ENCODE measurements around the gene CRYGN.

Gene CRYGN

DNA sequence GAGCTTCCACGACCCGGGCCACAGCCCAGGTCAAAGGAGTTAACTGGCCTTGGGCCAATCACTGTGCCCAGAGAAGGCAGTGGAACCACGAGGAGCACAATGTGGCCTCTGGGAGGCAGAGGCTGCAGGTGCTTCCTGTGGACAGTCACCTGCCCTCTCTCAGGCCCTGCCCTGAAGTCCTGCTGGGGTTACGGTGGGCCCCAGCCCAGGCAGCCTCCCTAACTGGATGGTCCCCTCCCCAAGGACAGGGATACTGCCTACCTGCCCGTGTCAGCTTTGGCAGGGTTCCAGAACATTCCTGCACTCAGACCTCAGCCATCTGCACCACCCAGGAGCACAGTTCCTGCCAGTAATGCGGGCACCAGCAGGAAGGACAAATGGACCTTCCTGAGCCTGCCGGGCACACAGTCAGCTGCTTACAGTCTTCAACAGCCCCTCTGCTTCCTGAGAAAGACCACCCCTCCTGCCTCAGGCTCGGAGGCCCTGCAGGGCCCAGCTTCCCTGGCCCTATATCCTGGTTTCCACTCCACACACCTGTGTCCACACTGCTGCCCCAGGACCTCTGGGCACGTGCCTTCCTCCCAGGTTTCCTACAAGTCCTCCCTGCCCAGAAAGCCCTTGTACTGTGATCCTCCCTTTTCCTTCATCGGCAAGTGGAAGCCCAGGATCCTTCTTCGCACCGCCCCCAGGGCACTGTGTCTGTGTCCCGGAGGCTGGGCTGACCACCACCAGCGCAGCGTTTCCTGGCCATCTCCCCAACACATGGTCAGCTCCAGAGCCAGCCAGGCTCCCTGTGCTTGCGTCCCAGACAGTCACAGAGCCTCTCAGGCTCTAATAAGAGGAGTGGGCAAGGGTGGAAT is 53.4 kb downstream of the CRYGN start:
- no peak overlapping the region for H3K4me3 ChIP-seq (ENCODE audit: low read depth, low read length)
- TF ChIP-seq, protein P1, sequence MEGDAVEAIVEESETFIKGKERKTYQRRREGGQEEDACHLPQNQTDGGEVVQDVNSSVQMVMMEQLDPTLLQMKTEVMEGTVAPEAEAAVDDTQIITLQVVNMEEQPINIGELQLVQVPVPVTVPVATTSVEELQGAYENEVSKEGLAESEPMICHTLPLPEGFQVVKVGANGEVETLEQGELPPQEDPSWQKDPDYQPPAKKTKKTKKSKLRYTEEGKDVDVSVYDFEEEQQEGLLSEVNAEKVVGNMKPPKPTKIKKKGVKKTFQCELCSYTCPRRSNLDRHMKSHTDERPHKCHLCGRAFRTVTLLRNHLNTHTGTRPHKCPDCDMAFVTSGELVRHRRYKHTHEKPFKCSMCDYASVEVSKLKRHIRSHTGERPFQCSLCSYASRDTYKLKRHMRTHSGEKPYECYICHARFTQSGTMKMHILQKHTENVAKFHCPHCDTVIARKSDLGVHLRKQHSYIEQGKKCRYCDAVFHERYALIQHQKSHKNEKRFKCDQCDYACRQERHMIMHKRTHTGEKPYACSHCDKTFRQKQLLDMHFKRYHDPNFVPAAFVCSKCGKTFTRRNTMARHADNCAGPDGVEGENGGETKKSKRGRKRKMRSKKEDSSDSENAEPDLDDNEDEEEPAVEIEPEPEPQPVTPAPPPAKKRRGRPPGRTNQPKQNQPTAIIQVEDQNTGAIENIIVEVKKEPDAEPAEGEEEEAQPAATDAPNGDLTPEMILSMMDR (IDR thresholded peaks at IDR 0.05; ENCODE audit: borderline replicate concordance, insufficient read depth, low read depth, low read length): no peak

DNA sequence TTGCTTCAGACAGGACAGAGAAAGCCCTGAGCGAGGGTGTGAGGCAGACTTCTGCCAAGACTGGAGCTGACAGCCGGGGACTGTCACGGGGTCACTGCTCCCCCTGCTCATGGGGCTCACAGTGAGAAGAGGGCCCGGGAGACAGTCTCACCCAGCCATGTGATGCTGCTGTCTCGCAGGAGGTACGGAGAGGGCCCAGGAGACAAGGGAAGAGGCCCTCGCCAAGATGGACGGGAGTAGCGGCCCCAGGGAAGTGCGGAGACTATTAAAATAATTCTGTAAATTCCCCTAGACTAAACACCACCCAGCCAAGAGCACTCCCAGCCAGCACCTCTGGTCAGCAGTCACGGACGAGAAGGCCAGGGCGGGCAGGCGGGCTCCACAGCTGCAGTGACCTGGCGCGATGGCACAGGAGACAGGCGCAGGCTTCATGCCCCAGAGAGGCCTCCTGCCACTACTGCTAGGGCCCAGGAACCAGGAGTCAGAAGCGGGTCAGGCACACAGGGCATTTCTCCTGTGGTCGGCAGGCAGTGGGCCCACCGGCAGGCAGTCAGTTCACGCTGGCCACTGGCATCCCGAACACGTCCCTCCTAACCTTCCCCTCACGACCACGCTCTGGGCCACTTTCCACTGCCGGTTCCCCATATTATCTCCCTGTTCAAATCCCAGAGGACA is 54.2 kb downstream of the CRYGN start:
- TF ChIP-seq, protein P1 (IDR thresholded peaks at IDR 0.05; ENCODE audit: borderline replicate concordance, insufficient read depth, low read depth, low read length): no peak
- H3K4me3 ChIP-seq (ENCODE audit: low read depth, low read length): no peak overlapping the region

DNA sequence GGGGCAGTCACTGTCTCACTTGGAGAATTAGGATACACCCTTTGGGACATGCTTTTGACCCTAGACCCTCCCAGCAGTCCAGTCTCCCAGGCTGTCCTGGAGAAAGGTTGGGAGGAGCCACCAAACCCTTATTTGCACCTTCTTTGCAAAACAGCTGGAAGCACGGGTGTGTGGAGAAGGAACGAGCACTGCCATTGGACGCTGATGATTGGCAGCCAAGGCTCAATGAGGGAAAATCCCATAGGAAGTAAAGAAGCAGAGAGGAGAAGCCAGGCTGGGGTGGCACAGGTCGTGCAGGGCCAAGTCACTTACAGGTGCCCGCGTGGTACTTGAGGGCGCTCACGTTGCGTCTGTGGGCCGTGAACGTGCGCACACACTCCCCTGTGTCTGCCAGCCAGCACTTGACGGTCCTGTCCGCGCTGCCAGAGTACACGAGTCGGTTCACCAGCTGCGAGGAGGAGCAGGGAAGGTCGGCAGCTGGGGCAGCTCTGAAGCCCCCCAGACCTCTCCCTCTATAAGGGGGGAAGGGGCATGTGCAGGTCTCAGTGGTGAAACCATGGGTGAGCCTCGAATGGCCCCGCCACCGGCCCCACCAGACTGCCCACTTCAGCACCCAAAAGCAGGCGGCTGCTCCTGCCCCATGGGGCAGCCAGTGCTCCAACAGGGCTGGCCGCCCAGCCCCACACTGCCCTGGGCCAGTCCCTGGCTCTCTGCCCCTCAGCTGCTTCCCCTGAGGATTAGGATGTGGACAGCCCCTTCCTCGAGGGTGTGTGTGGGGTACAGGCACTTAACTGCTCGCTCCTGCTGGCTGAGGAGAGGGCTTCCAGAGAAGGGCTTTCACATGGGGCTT is 54.9 kb downstream of the CRYGN start:
- no peak overlapping the region for H3K4me3 ChIP-seq (ENCODE audit: low read depth, low read length)

DNA sequence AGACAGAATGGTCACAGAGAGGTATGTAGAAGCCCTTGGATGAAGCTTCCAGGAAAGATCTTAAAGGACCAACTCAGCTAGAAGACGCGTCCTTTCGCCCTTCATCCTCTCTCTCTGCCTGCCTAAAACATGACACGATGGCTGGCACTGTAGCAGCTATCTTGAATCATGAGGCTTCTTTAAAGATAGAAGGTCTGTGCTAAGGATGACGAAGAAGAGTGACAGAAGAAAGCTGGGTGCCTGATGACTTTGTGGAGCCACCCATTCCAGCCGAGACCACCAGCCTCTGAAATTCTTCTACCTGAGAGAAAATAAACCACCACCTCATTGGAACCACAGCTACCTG is 55.6 kb downstream of the CRYGN start:
- H3K4me3 ChIP-seq (ENCODE audit: low read depth, low read length): no peak overlapping the region
- TF ChIP-seq, protein P1 (IDR thresholded peaks at IDR 0.05; ENCODE audit: borderline replicate concordance, insufficient read depth, low read depth, low read length): no peak

More for the DNA sequence above, 54.9 kb downstream of the CRYGN start:
- TF ChIP-seq, protein P1 (IDR thresholded peaks at IDR 0.05; ENCODE audit: borderline replicate concordance, insufficient read depth, low read depth, low read length): no peak

DNA sequence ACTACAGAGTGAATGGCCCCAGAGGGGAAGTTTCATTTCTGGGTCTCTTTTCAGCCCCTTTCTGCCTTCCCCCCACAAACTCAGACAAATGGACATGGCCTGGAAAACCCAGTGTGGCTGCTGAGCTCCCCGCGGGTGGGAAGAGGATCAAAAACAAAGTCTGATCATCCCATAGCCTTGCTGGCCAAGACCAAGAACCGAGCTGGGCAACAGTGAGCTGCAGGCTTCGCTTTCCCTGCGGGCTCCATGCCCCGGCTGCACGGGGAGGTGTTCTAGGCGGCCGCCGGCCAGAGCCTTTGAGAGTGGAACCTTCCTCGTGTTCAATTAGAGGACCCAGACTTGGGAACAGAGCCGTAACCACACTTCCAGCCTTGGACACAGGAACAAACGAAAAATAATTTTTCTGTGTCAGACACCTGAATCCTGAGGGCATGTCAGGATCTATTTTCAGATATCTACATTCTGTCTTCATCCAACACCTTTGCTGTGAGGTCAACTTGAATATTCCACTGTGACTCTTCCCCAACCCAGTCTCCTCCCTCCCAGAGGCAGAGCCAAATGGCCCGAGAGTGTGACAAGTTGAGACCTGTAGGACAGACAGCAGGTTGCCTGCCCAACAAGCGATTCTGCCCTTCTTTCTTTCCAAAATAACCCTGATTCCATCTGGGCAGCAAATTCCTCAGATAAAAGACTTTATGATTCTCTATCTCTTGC is 56.1 kb downstream of the CRYGN start:
- no peak overlapping the region for H3K4me3 ChIP-seq (ENCODE audit: low read depth, low read length)
- TF ChIP-seq, protein P1 (IDR thresholded peaks at IDR 0.05; ENCODE audit: borderline replicate concordance, insufficient read depth, low read depth, low read length): no peak

DNA sequence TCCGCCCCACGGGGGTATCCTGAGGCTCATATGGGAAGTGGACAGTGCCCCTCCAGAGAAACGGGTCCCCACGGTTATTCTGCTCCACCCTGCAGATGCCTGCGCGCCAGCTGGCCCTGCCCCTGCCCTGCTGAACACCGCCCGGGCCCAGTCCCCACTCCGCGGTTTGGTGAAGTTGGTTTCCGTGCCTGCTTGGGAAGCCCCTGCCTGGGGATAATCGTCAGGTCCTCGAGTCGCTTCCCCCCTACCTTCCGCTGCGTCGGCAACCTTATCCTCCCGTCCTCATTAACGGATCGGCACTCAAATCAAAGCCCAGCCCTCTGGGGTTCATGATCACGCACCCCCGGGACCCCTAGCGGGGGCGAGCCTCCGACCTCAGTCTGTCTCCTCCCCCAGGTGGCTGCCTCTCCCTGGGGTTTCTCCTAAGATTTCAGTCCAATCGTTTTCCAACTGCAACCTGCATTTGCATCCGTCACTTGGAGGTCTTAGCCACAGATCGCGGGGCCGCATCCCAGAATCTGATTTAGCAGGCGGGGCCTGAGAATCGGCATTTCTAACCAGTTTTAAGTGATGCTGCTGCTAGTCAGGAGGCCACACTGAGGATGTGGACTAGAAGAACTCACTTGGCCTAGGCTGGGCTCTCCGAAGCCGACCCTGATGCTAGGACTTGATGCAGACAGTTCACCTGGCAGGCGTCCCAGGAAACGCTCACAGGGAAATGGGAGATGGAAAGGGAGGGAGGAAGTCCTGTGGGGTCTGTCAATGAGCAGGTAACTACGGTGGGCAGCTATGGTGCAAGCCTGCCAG is 57.7 kb downstream of the CRYGN start:
- TF ChIP-seq, protein P1 (IDR thresholded peaks at IDR 0.05; ENCODE audit: borderline replicate concordance, insufficient read depth, low read depth, low read length): no peak
- no peak overlapping the region for H3K4me3 ChIP-seq (ENCODE audit: low read depth, low read length)
